ENCODE results near the gene ALK.
"Not testable (repeated sequence)": the region's sequence is repeated elsewhere in the genome, so short reads cannot be mapped to it uniquely, and the experiment has no call there.

Gene ALK

DNA sequence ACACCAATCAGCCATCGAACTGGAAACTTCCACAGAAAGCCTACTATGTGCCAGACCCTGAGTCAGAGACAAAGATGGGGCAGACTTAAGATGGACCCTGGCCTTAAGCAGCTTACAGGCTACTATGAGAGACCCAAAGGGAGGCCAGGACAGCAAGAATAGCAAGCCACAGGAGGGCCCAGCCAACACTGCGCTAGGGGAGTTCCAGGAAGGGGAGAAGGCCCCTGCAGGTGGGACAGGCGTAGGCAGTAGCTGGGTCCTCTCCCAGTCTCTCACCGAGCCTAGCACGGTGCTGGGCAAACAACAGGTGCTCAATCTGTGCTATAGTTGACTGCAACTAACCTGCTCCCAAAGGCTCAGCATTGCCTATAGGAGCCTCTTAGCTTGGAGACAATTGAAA, 670.0 kb downstream of the ALK start:
- Histone ChIP-seq H3K9ac (ENCODE audit: low read length) (no peak overlapping the region), H3K27me3 (ENCODE audit: control insufficient read depth, insufficient read depth, low read length) (no peaks in the 10 kb centered on the region; the same call in 1 of the 2 replicates), H3K27ac (ENCODE audit: low read depth, low read length) (no peak overlapping the region), H3K4me1 (ENCODE audit: control insufficient read depth, insufficient read depth, low read length) (no peaks in the 10 kb centered on the region; the same call in 1 of the 2 replicates), H3K4me3 (ENCODE audit: low read depth, low read length) (no peak overlapping the region), H3K36me3 (ENCODE audit: control insufficient read depth, insufficient read depth, low read length) (no peaks in the 10 kb centered on the region), H3K9me3 (ENCODE audit: control insufficient read depth, insufficient read depth, low read depth, low read length) (no peaks in the 10 kb centered on the region)

DNA sequence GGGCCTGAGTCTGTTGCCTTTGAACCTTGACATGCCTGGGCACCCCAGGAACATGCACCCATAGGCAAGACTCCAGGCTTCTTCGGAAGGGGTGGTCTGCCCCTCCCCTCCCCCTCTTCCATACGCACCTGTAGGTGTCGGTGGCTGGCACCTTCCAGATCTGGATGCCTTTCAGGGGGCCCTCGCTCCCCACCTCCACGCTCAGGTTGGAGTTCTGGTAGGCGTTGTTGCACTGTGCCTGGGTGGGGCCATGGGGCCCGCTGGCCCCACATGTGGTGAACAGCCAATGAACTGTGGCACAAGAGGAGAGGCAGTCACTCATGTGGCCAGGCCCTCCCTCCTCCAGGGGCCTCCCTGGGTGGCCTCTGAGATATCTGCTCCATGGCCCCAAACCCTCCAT, 670.4 kb downstream of the ALK start:
- Histone ChIP-seq H3K27ac (ENCODE audit: low read depth, low read length) (no peak overlapping the region), H3K9me3 (ENCODE audit: control insufficient read depth, insufficient read depth, low read depth, low read length) (no peaks in the 10 kb centered on the region), H3K9ac (ENCODE audit: low read length) (no peak overlapping the region), H3K4me1 (ENCODE audit: control insufficient read depth, insufficient read depth, low read length) (no peaks in the 10 kb centered on the region; the same call in 1 of the 2 replicates), H3K27me3 (ENCODE audit: control insufficient read depth, insufficient read depth, low read length) (no peaks in the 10 kb centered on the region; the same call in 1 of the 2 replicates), H3K4me3 (ENCODE audit: low read depth, low read length) (no peak overlapping the region), H3K36me3 (ENCODE audit: control insufficient read depth, insufficient read depth, low read length) (no peaks in the 10 kb centered on the region)

DNA sequence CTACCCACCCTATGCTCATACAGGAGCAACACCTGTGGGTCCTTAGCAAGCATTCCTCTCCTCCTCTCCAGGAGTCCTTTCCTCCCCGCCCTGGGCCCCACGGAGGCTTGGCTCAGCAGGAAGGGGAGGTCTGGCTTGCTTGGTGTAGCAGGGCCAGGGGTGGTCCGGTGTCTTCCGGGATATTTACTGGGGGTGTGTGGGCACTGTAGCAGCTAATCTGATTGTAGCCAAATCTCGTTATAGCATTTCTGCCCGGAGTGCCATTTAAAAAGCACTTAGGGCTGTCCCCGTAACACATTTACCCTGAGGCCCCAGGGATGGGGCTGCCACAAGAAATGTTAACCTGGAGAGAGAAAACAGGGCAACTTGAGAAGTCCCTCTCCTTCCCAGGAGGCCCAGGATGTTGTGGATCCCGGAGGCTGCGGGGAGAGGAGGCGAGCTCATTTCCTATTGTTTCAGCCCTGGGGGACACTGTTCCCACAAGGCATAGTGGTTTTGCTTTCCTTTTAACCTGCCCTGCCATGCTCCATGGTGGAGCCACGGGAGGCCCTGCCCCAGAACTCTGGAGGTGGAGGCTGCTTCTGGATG, 671.6 kb downstream of the ALK start:
- H3K36me3 ChIP-seq (ENCODE audit: control insufficient read depth, insufficient read depth, low read length), result no peaks in the 10 kb centered on the region
- H3K27ac ChIP-seq (ENCODE audit: low read depth, low read length), result no peak overlapping the region

DNA sequence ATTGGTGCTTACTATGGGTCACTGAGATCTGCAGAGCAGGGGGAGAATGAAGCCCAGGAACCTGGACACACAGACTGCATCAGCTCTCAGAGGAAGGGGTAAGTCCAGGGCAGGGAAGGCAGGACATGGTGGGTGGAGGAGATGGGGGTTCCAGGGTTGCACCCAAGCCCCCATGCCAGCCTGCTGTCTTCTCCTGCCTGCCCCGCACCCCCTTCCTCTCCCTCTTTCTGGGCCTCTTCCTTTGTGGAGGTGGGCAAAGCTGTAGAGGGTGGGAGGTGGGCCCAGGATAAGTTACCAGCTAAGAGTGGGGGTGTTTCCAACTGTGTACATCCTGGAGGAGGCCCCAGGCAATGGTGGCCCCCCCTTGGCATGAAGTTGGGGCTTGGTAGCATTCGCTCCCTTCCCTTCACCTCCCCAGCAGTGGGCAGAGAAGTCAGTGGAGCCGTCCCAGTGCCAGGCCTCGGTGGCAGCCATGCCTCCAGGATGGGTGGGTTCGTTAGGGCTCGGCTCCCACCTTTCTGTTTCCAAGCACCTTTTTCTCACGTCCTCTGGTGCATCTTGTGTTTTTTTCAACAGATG, 674.0 kb downstream of the ALK start:
- no peak overlapping the region for H3K4me3 ChIP-seq (ENCODE audit: low read depth, low read length)
- no peaks in the 10 kb centered on the region for H3K27me3 ChIP-seq (ENCODE audit: control insufficient read depth, insufficient read depth, low read length)
- no peaks in the 10 kb centered on the region for H3K36me3 ChIP-seq (ENCODE audit: control insufficient read depth, insufficient read depth, low read length)
- H3K9ac ChIP-seq (ENCODE audit: low read length), result no peak overlapping the region
- no peak overlapping the region for H3K27ac ChIP-seq (ENCODE audit: low read depth, low read length)
- no peaks in the 10 kb centered on the region for H3K9me3 ChIP-seq (ENCODE audit: control insufficient read depth, insufficient read depth, low read depth, low read length)
- no peaks in the 10 kb centered on the region; the same call in 1 of the 2 replicates for H3K4me1 ChIP-seq (ENCODE audit: control insufficient read depth, insufficient read depth, low read length)

More for the DNA sequence above, 671.6 kb downstream of the ALK start:
- Histone ChIP-seq H3K4me3 (ENCODE audit: low read depth, low read length) (no peak overlapping the region), H3K9me3 (ENCODE audit: control insufficient read depth, insufficient read depth, low read depth, low read length) (no peaks in the 10 kb centered on the region), H3K9ac (ENCODE audit: low read length) (no peak overlapping the region), H3K4me1 (ENCODE audit: control insufficient read depth, insufficient read depth, low read length) (no peaks in the 10 kb centered on the region; the same call in 1 of the 2 replicates), H3K27me3 (ENCODE audit: control insufficient read depth, insufficient read depth, low read length) (no peaks in the 10 kb centered on the region; the same call in 1 of the 2 replicates)

DNA sequence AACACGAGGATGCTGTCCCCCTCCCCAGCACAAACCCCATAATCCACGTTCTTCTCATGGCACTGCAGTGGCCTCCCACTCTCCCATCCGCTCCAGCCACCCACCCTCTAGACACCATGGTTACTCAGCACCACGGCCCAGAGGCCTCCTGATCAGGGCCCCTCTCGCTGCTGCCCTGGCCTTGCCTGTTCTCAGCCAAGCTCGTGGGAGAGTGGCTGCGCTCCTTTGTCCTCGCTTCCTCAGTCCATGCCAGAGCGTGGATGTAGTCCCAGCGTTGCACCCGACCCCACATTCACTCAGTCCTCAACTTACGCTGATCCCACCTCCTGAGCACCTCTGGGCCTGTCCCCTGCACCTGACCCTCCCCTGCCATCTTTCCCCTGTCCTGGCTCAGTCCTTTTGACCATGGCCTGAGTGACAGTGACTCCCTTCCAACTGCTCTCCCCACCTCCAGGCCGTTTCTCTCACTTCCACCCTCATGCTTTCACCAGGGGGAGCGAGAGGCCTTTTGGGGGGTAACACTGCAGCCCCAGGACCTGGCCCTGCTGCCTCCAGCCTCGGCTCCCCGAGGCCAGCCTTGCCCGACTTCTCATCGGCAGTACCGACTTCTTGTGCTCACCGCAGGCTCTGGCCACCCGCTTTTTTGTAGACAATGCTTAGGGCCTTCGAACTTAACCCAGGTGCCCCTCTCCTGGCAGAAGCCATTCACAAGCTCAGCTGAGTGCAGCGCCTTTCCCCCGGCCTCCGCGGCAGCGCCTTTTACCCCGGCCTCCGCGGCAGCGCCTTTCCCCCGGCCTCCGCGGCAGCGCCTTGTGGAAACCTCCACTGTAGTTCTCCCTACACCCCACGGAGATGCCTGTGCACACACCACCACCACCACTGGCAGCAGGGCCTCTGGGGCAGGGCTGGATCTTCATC, 674.7 kb downstream of the ALK start:
- Histone ChIP-seq H3K4me1 (ENCODE audit: control insufficient read depth, insufficient read depth, low read length) (no peaks in the 10 kb centered on the region; the same call in 1 of the 2 replicates), H3K9ac (ENCODE audit: low read length) (no peak overlapping the region), H3K4me3 (ENCODE audit: low read depth, low read length) (no peak overlapping the region), H3K27me3 (ENCODE audit: control insufficient read depth, insufficient read depth, low read length) (no peaks in the 10 kb centered on the region), H3K9me3 (ENCODE audit: control insufficient read depth, insufficient read depth, low read depth, low read length) (no peaks in the 10 kb centered on the region), H3K36me3 (ENCODE audit: control insufficient read depth, insufficient read depth, low read length) (no peaks in the 10 kb centered on the region), H3K27ac (ENCODE audit: low read depth, low read length) (no peak overlapping the region)

DNA sequence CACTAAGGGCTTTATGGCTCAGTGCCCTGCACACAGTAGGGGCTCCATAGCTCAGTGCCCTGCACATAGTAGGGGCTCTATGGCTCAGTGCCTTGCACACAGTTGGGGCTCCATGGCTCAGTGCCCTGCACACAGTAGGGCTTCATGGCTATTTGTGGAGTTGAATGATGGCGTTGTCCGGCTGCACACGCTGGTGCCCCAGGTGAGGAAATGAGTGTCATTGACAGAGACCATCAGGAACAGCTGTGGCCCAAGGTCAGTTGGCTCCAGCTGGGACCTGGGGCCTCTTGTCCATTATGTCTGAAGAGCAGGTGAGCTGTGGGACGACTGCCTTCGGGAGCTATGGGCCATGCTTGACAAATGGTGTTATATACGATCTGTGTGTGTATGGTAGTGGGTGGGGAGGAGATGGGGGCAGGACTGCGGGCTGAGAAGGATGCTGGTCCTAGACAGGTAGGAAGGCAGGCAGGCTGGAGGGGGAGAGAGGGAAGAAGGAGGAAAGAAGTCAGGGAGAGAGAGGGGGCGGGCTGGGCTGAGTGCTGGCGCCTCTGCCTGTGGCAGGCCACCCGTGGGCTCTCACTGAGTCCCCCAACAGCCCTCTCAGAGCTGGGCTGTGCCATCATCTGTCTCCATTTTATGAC, 675.5 kb downstream of the ALK start:
- Histone ChIP-seq H3K4me3 (ENCODE audit: low read depth, low read length) (no peak overlapping the region), H3K27ac (ENCODE audit: low read depth, low read length) (no peak overlapping the region), H3K36me3 (ENCODE audit: control insufficient read depth, insufficient read depth, low read length) (no peaks in the 10 kb centered on the region), H3K9me3 (ENCODE audit: control insufficient read depth, insufficient read depth, low read depth, low read length) (no peaks in the 10 kb centered on the region), H3K27me3 (ENCODE audit: control insufficient read depth, insufficient read depth, low read length) (no peaks in the 10 kb centered on the region), H3K9ac (ENCODE audit: low read length) (no peak overlapping the region), H3K4me1 (ENCODE audit: control insufficient read depth, insufficient read depth, low read length) (no peaks in the 10 kb centered on the region; the same call in 1 of the 2 replicates)

DNA sequence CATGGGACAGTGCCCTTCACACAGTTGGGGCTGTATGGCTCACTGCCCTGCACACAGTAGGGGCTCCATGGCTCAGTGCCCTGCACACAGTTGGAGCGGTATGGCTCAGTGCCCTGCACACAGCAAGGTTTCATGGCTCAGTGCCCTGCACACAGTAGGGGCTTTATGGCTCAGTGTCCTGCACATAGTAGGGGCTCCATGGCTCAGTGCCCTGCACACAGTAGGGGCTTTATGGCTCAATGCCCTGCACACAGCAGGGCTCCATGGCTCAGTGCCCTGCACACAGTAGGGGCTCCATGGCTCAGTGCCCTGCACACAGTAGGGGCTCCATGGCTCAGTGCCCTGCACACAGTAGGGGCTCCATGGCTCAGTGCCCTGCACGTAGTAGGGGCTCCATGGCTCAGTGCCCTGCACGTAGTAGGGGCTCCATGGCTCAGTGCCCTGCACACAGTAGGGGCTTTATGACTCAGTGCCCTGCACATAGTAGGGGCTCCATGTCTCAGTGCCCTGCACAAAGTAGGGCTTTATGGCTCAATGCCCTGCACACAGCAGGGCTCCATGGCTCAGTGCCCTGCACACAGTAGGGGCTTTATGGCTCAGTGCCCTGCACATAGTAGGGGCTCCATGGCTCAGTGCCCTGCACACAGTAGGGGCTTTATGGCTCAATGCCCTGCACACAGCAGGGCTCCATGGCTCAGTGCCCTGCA, 676.2 kb downstream of the ALK start:
- H3K36me3 ChIP-seq (ENCODE audit: control insufficient read depth, insufficient read depth, low read length); H3K9ac ChIP-seq (ENCODE audit: low read length); H3K27me3 ChIP-seq (ENCODE audit: control insufficient read depth, insufficient read depth, low read length); H3K27ac ChIP-seq (ENCODE audit: low read depth, low read length); H3K9me3 ChIP-seq (ENCODE audit: control insufficient read depth, insufficient read depth, low read depth, low read length); H3K4me3 ChIP-seq (ENCODE audit: low read depth, low read length); H3K4me1 ChIP-seq (ENCODE audit: control insufficient read depth, insufficient read depth, low read length): not testable (repeated sequence)

DNA sequence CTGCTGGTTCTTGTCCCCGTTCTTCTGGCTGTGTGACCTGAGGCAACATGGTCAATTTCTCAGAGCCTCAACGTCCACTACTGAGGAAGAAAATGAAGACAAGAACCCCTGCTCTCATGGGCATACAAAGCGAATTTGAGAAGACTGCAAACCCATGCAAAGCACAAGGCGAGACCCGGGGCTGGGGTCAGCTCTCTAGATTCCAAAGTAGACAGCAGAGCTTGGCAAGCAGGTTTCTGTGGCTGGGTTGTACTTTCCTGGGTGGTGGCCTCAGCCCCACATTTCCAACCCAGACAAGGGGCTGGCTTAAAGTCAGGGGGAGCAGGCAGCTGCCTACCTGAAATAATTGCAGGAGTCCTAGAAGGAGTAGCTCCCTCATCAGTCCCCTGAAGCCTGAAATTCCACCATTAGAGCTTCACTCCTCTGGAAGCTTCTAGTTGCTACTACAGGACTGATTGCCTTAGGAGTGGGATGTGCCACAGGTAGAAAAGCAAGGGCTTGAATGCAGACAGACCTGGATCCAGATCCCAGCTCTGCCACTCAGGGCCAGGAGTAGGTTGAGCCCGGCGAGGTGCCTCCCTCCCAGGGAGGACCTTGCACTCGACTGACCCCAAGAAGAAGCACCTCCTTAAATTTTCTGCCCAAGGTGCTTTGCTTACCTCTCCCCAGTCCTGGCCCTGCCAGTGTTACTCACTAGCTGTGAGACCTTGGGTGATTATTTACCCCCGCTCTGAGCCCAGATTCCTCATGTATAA, 678.6 kb downstream of the ALK start:
- H3K9ac ChIP-seq (ENCODE audit: low read length), result no peak overlapping the region

DNA sequence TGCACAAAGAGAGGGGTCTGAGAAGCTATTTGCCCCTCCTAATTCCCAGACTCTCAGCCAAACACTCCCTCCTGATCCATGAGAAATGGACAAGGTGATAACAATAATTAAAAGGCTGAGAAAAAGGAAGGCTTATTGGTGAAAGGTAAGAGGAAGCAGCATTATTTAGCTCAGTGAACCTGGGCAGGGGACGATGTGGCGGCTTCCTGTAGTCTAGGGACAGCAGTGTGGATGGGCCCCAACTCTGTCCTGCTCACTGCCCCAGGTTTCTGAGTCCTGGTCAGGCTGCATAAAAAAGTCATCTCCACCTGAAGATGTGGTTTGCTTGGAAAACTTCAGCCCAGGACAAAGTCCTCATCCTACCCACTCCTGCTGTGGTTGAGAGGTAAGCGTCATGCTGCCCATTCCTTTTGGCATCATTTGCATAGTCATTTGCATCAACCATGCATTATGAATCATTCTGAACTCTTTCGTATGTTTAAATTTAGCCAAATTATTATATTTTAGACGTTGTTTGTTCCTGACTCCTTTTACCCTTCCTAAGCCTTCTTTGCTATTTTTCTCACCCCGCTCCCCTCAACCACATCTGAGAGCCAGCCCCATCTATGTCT, 679.3 kb downstream of the ALK start:
- H3K4me1 ChIP-seq (ENCODE audit: control insufficient read depth, insufficient read depth, low read length), result no peaks in the 10 kb centered on the region
- no peaks in the 10 kb centered on the region for H3K9me3 ChIP-seq (ENCODE audit: control insufficient read depth, insufficient read depth, low read depth, low read length)
- H3K9ac ChIP-seq (ENCODE audit: low read length), result no peak overlapping the region
- H3K36me3 ChIP-seq (ENCODE audit: control insufficient read depth, insufficient read depth, low read length), result no peaks in the 10 kb centered on the region
- no peak overlapping the region for H3K27ac ChIP-seq (ENCODE audit: low read depth, low read length)
- no peaks in the 10 kb centered on the region for H3K27me3 ChIP-seq (ENCODE audit: control insufficient read depth, insufficient read depth, low read length)
- no peak overlapping the region for H3K4me3 ChIP-seq (ENCODE audit: low read depth, low read length)

More for the DNA sequence above, 678.6 kb downstream of the ALK start:
- Histone ChIP-seq H3K4me1 (ENCODE audit: control insufficient read depth, insufficient read depth, low read length) (no peaks in the 10 kb centered on the region), H3K9me3 (ENCODE audit: control insufficient read depth, insufficient read depth, low read depth, low read length) (no peaks in the 10 kb centered on the region), H3K27ac (ENCODE audit: low read depth, low read length) (no peak overlapping the region), H3K27me3 (ENCODE audit: control insufficient read depth, insufficient read depth, low read length) (no peaks in the 10 kb centered on the region), H3K36me3 (ENCODE audit: control insufficient read depth, insufficient read depth, low read length) (no peaks in the 10 kb centered on the region), H3K4me3 (ENCODE audit: low read depth, low read length) (no peak overlapping the region)

DNA sequence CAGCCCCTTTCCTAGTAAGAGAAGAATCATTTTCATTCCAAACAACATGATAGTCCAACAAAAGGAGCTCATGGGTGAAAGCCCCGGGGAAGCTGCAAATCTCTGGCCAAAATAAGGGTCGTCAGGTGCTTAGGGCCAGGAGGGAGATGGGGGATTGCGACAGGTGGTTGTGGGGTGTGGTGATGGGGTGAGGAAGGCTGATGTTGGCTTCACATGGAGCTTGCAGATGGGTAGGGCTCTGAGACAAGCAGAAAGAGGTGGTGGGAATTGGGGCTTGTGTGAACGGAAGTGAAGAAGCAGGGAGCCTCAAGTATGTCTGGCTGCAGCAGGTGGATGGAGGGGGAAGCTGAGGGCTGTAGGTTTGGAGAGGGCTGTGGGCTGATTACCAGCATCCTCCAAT, 680.0 kb downstream of the ALK start:
- Histone ChIP-seq H3K4me1 (ENCODE audit: control insufficient read depth, insufficient read depth, low read length) (no peaks in the 10 kb centered on the region), H3K9ac (ENCODE audit: low read length) (no peak overlapping the region), H3K9me3 (ENCODE audit: control insufficient read depth, insufficient read depth, low read depth, low read length) (no peaks in the 10 kb centered on the region), H3K4me3 (ENCODE audit: low read depth, low read length) (no peak overlapping the region), H3K36me3 (ENCODE audit: control insufficient read depth, insufficient read depth, low read length) (no peaks in the 10 kb centered on the region), H3K27me3 (ENCODE audit: control insufficient read depth, insufficient read depth, low read length) (no peaks in the 10 kb centered on the region; the same call in 1 of the 2 replicates), H3K27ac (ENCODE audit: low read depth, low read length) (no peak overlapping the region)

Measured in HUES6 (cell line).